MM.1S (cell line): ENCODE data around the gene OVOL1.

Experiments used
- DNase-seq: peaks from one replicate; pipeline ENCODE4 v3.0.0-alpha.2; 2015
- H2AFZ ChIP-seq: fragments of 300-600 bp; sonication (generic); 2 replicates; pipeline ENCODE4 v1.6.0; 2016; ENCODE audit warnings: antibody characterized with exemption, low read length
- H3F3A ChIP-seq: fragments of 300-600 bp; sonication (generic); 2 replicates; pipeline ENCODE4 v1.6.1; 2016; ENCODE audit warnings: mild to moderate bottlenecking, antibody characterized with exemption, low read length, moderate library complexity, mixed read lengths; ENCODE audit not compliant: insufficient read depth
- H3K27ac ChIP-seq: fragments of 300-600 bp; sonication (generic); 2 replicates; pipeline ENCODE4 v1.5.1; 2016; ENCODE audit warnings: mild to moderate bottlenecking, low read length
- H3K27me3 ChIP-seq: fragments of 300-600 bp; sonication (generic); replicated peaks from 2 replicates; pipeline ENCODE4 v1.6.0; 2016; ENCODE audit warnings: low read length; ENCODE audit not compliant: insufficient read depth
- H3K36me3 ChIP-seq: fragments of 300-600 bp; sonication (generic); replicated peaks from 2 replicates; pipeline ENCODE4 v1.6.1; 2016; ENCODE audit warnings: mild to moderate bottlenecking, low read length, mixed read lengths; ENCODE audit not compliant: insufficient read depth
- H3K4me1 ChIP-seq: fragments of 300-600 bp; sonication (generic); 2 replicates; pipeline ENCODE4 v1.6.1; 2016; ENCODE audit warnings: low read length, mixed read lengths
- H3K4me2 ChIP-seq: fragments of 300-600 bp; sonication (generic); 2 replicates; pipeline ENCODE4 v1.6.0; 2016; ENCODE audit warnings: low read depth, low read length
- H3K4me3 ChIP-seq: fragments of 300-600 bp; sonication (generic); 2 replicates; pipeline ENCODE4 v1.5.1; 2016; ENCODE audit warnings: low read length, mixed read lengths
- H3K79me2 ChIP-seq: fragments of 300-600 bp; sonication (generic); 2 replicates; pipeline ENCODE4 v1.6.1; 2016; ENCODE audit warnings: mixed run types, low read length, mixed read lengths
- H3K9ac ChIP-seq: fragments of 300-600 bp; sonication (generic); 2 replicates; pipeline ENCODE4 v1.6.1; 2016; ENCODE audit warnings: low read length, mixed read lengths
- H3K9me2 ChIP-seq: fragments of 300-600 bp; sonication (generic); replicated peaks from 2 replicates; pipeline ENCODE4 v1.6.1; 2016; ENCODE audit warnings: mild to moderate bottlenecking, low read length, mixed read lengths; ENCODE audit not compliant: insufficient read depth
- H3K9me3 ChIP-seq: fragments of 300-600 bp; sonication (generic); replicated peaks from 2 replicates; pipeline ENCODE4 v1.6.1; 2016; ENCODE audit warnings: mild to moderate bottlenecking, low read length, mixed read lengths; ENCODE audit not compliant: insufficient read depth
- H4K20me1 ChIP-seq: fragments of 300-600 bp; sonication (generic); 2 replicates; pipeline ENCODE4 v1.6.1; 2016; ENCODE audit warnings: mild to moderate bottlenecking, low read length, moderate library complexity, mixed read lengths; ENCODE audit not compliant: insufficient read depth
- EZH2 ChIP-seq: fragments of 300-600 bp; sonication (generic); optimal IDR thresholded peaks from 2 replicates; pipeline ENCODE3; 2017; ENCODE audit warnings: low read depth, mild to moderate bottlenecking, antibody characterized with exemption, low read length, mixed read lengths
- EZH2phosphoT487 ChIP-seq: fragments of 300-600 bp; sonication (generic); IDR thresholded peaks from 2 replicates; pipeline ENCODE4 v1.6.1; 2018; ENCODE audit warnings: antibody characterized with exemption, low read length
- TF ChIP-seq, protein P1 (sequence below): fragments of 300-600 bp; sonication (generic); IDR thresholded peaks from 2 replicates; pipeline ENCODE4 v1.5.1; 2016; ENCODE audit warnings: antibody characterized with exemption, low read length, mixed read lengths

Gene OVOL1

GRCh38 chr11:65834202-65834601, 47.3 kb downstream of the OVOL1 start:
- no peak overlapping the region for H3K27ac ChIP-seq
- H3K4me2 ChIP-seq: peak overlapping the region; percentile 75
- DNase-seq: no peak
- H2AFZ ChIP-seq: peak overlapping the region; percentile 70
- peak overlapping the region; percentile 40 for H3K4me3 ChIP-seq
- TF ChIP-seq EZH2phosphoT487: no peak
- TF ChIP-seq, protein P1, sequence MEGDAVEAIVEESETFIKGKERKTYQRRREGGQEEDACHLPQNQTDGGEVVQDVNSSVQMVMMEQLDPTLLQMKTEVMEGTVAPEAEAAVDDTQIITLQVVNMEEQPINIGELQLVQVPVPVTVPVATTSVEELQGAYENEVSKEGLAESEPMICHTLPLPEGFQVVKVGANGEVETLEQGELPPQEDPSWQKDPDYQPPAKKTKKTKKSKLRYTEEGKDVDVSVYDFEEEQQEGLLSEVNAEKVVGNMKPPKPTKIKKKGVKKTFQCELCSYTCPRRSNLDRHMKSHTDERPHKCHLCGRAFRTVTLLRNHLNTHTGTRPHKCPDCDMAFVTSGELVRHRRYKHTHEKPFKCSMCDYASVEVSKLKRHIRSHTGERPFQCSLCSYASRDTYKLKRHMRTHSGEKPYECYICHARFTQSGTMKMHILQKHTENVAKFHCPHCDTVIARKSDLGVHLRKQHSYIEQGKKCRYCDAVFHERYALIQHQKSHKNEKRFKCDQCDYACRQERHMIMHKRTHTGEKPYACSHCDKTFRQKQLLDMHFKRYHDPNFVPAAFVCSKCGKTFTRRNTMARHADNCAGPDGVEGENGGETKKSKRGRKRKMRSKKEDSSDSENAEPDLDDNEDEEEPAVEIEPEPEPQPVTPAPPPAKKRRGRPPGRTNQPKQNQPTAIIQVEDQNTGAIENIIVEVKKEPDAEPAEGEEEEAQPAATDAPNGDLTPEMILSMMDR: no peak
- TF ChIP-seq EZH2: no peak
- H3K9me3 ChIP-seq: no peaks in the 10 kb centered on the region
- no peaks in the 10 kb centered on the region for H3F3A ChIP-seq
- peaks cover 4% of the 10 kb centered on the region; the same call in 1 of the 2 replicates for H3K4me1 ChIP-seq
- H3K27me3 ChIP-seq: peaks cover 40% of the 10 kb centered on the region
- H3K9ac ChIP-seq: no peak overlapping the region; the same call in 1 of the 2 replicates
- H3K79me2 ChIP-seq: no peaks in the 10 kb centered on the region
- no peaks in the 10 kb centered on the region for H4K20me1 ChIP-seq
- H3K36me3 ChIP-seq: no peaks in the 10 kb centered on the region
- H3K9me2 ChIP-seq: no peaks in the 10 kb centered on the region

DNA sequence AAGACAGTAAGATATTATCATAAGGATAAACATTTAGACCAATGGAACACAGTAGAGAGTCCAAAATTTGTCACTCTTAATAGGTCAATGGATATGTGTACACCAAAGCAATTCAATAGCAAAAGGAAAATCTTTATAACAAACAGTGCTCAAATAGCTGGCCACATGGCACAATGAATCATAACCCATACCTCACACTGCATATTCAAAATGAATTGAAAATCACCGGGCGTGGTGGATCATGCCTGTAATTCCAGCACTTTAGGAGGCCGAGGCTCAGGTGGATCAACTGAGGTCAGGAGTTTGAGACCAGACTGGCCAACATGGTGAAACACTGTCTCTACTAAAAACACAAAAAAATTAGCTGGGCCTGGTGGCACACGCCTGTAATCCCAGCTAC, 55.3 kb downstream of the OVOL1 start:
- H3K4me1 ChIP-seq: no peaks in the 10 kb centered on the region
- H3K27ac ChIP-seq: no peak overlapping the region
- H3K36me3 ChIP-seq: no peaks in the 10 kb centered on the region
- H4K20me1 ChIP-seq: no peaks in the 10 kb centered on the region
- H3K9me2 ChIP-seq: no peaks in the 10 kb centered on the region
- H3K9me3 ChIP-seq: no peaks in the 10 kb centered on the region
- H3F3A ChIP-seq: no peaks in the 10 kb centered on the region
- H2AFZ ChIP-seq: no peak overlapping the region
- no peaks in the 10 kb centered on the region for H3K79me2 ChIP-seq
- no peak for DNase-seq
- H3K27me3 ChIP-seq: no peaks in the 10 kb centered on the region
- no peak overlapping the region for H3K4me3 ChIP-seq
- H3K4me2 ChIP-seq: no peak overlapping the region
- TF ChIP-seq, protein P1: no peak
- TF ChIP-seq EZH2phosphoT487 (no peak), EZH2 (no peak)
- H3K9ac ChIP-seq: no peak overlapping the region

GRCh38 chr11:65843811-65844210, 56.9 kb downstream of the OVOL1 start:
- H3K36me3 ChIP-seq: no peaks in the 10 kb centered on the region
- H3K27ac ChIP-seq: no peak overlapping the region
- no peak for DNase-seq
- H3F3A ChIP-seq: no peaks in the 10 kb centered on the region
- no peak overlapping the region for H3K4me3 ChIP-seq
- H4K20me1 ChIP-seq: no peaks in the 10 kb centered on the region
- H3K9me3 ChIP-seq: no peaks in the 10 kb centered on the region
- no peak for TF ChIP-seq EZH2
- TF ChIP-seq, protein P1: no peak
- no peak for TF ChIP-seq EZH2phosphoT487
- H3K9me2 ChIP-seq: no peaks in the 10 kb centered on the region
- no peak overlapping the region for H3K4me2 ChIP-seq
- no peaks in the 10 kb centered on the region for H3K4me1 ChIP-seq
- no peaks in the 10 kb centered on the region for H3K27me3 ChIP-seq
- H2AFZ ChIP-seq: no peak overlapping the region
- H3K79me2 ChIP-seq: no peaks in the 10 kb centered on the region
- H3K9ac ChIP-seq: no peak overlapping the region
